Heart right ventricle (tissue), 16 donors: ENCODE measurements around the gene PPM1H. TPM values are rescaled to one million over a fixed set of nuclear protein-coding genes. Genes with fewer than 3 reads are reported as not detected.
A peak's percentile ranks its signal among the peaks of the same experiment; 100 is the strongest.

ENCODE experiments used
- ATAC-seq, 8 donors: fragments of 200-7000 bp; cut with Tn5 transposase; one replicate each; pipeline ENCODE4 v1.9.1; 2020; ENCODE audit warnings: mild to moderate bottlenecking in 8 of 8, moderate library complexity in 8 of 8, moderate number of reproducible peaks in 1 of 8
- DNase-seq, 2 donors: peaks; one replicate each; pipeline ENCODE4 v3.0.0-alpha.2; 2020
- H3K27ac ChIP-seq, 10 donors: fragments of 200-600 bp; sonication (generic) in 2 of 10; one replicate each; pipeline versions ENCODE4 v1.5.0 to v1.8.0; 2020 to 2022; ENCODE audit warnings: mild to moderate bottlenecking in 3 of 10
- H3K27me3 ChIP-seq, 7 donors: fragments of 200-600 bp; one replicate each; pipeline ENCODE4 v1.8.0; 2021 to 2022; ENCODE audit warnings: mild to moderate bottlenecking in 2 of 7
- H3K36me3 ChIP-seq, 9 donors: fragments of 200-600 bp; sonication (generic) in 1 of 9; one replicate each; pipeline versions ENCODE4 v1.5.0 to v1.8.0; 2020 to 2022; ENCODE audit warnings: mild to moderate bottlenecking in 2 of 9
- H3K4me1 ChIP-seq, 9 donors: fragments of 200-600 bp; sonication (generic) in 1 of 9; one replicate each; pipeline versions ENCODE4 v1.5.0 to v1.8.0; 2020 to 2022; ENCODE audit warnings: mild to moderate bottlenecking in 4 of 9
- H3K4me3 ChIP-seq, 10 donors: fragments of 200-600 bp; sonication (generic) in 2 of 10; one replicate each; pipeline versions ENCODE4 v1.5.0 to v1.8.0; 2020 to 2022; ENCODE audit warnings: mild to moderate bottlenecking in 7 of 10, moderate library complexity in 2 of 10
- H3K9me3 ChIP-seq, 11 donors: fragments of 200-600 bp in 10 of 11; sonication (generic) in 2 of 11; one replicate each; pipeline versions ENCODE4 v1.5.0 to v1.8.0; 2013 to 2022; ENCODE audit warnings: mild to moderate bottlenecking in 2 of 11, control low read depth in 1 of 11, moderate library complexity in 1 of 11
- WGBS, 2 donors: extraction: QIAGEN DNeasy Blood & Tissue Kit; methylation state at CpG; one replicate each; pipeline ENCODE4 v1.1.7; 2013; ENCODE audit warnings: inconsistent platforms in 1 of 2; 5-methylcytosine and 5-hydroxymethylcytosine counted together
- intact Hi-C, 10 donors: fragments of 100-400 bp; cut with DNase I; formaldehyde crosslinking; loops; one replicate each; pipeline versions ENCODE4 v1.11.1 to v1.14.2; 2022
- polyA plus RNA-seq, 2 donors: library from polyadenylated mRNA; stranded (reverse); fragments of 200-250 nt; gene quantifications; one replicate each; pipeline ENCODE4 v1.2.3, GENCODE V29; 2013
- total RNA-seq, 10 donors: library from RNA; stranded (reverse); fragmentation: NEBNext Ultra II Directional in 3 of 10; extraction: Animal tissue kit (Norgen Biotek cat#: 25700) in 3 of 10; gene quantifications; one replicate each; pipeline versions ENCODE4 v1.2.1 to v1.2.4, GENCODE V29; 2021 to 2023
- TF ChIP-seq, protein P1 (sequence below), 9 donors: fragments of 200-600 bp; sonication (generic) in 2 of 9; IDR thresholded peaks; one replicate each; pipeline versions ENCODE4 v1.5.0 to v1.8.0; 2021 to 2022; ENCODE audit warnings: antibody characterized with exemption in 9 of 9, mild to moderate bottlenecking in 5 of 9, moderate library complexity in 1 of 9
- donor health status: Arrhythmogenic right ventricular cardiomyopathy.
- donor health status: ischemic (EF 13 %, LVEDD 7.1; RV severe dilation, severe dysfunction).
- donor health status: healthy with polysubstance abuse.
- donor health status: DM: no; HTN: yes; CAD: no.
- donor health status: DM: no; HTN: no; CAD: no.
- donor health status: ischemic (EF 25% LVEDD 6.9; RV normal size, moderate dysfunction).
- donor health status: ischemic (EF 25% LVEDD 5.7; RV mildly dilated, moderate dysfunction).
- donor health status: healthy.
- donor health status: DM: yes; HTN: yes; CAD: no.
- donor health status: Ischemic cardiomyopathy.
- donor health status: ischemic (EF 35%, LVEDD 5.7; RV mildly dilated, moderate dysfunction).
- donor health status: nonischemic (EF 11% LVEDD 7.7; RV severe dilation, severe dysfunction).
- donor health status: DM: yes; HTN: yes; CAD: no.
- donor health status: PGD.
- donor health status: ischemic (EF 29% LVEDD 5.4; RV normal size, mild dysfunction).
- donor health status: nonischemic (EF 23%, LVEDD 6.1; RV moderate dilation, normal function).

Gene PPM1H
- total and polyA plus RNA-seq, 12 donors, result 0.62 to 7.1 (median 5.3) TPM

DNA sequence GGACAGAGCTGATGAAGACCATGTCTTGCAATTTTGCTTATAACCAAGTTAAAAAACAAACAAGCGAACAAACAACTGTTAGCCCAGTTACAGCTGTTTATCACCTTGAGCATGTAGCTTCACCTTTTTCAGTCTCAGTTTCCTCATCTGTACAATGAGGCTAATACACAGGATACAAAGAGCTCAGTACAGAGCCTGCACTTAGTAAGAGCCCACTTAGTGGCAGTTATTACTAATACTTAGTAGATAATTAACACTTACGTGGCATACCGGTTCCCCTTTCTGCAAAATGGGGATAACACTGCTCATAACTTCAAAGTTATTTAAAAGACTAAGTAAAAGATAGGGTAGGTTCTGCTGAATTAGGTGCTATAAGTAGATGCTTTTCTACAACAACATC is 240.3 kb downstream of the PPM1H start:
- Histone ChIP-seq H3K27me3 (no peaks in the 10 kb centered on the region), H3K9me3 (no peaks in the 10 kb centered on the region), H3K36me3 (peaks cover 0 to 21% (median 0%) of the 10 kb centered on the region in 9 donors), H3K27ac (no peak overlapping the region), H3K4me1 (peaks cover 0 to 42% (median 10%) of the 10 kb centered on the region in 9 donors), H3K4me3 (no peak overlapping the region)
- WGBS, 2 donors, result 97% methylated on average over 3 of the region's 3 CpGs
- TF ChIP-seq, protein P1, sequence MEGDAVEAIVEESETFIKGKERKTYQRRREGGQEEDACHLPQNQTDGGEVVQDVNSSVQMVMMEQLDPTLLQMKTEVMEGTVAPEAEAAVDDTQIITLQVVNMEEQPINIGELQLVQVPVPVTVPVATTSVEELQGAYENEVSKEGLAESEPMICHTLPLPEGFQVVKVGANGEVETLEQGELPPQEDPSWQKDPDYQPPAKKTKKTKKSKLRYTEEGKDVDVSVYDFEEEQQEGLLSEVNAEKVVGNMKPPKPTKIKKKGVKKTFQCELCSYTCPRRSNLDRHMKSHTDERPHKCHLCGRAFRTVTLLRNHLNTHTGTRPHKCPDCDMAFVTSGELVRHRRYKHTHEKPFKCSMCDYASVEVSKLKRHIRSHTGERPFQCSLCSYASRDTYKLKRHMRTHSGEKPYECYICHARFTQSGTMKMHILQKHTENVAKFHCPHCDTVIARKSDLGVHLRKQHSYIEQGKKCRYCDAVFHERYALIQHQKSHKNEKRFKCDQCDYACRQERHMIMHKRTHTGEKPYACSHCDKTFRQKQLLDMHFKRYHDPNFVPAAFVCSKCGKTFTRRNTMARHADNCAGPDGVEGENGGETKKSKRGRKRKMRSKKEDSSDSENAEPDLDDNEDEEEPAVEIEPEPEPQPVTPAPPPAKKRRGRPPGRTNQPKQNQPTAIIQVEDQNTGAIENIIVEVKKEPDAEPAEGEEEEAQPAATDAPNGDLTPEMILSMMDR (IDR thresholded peaks at IDR 0.05), result no peak
- ATAC-seq (no peak), DNase-seq (no peak)
- intact Hi-C loops, result loop anchor here in 1 of 10 donors (10.0 kb wide), 1 partner anchor 50 kb away; no protein-coding TSS in a partner anchor

- H3K4me3 ChIP-seq, result no peak overlapping the region
- WGBS, 2 donors, result 74 to 86% methylated on average over 3 of the region's 3 CpGs
- no peaks in the 10 kb centered on the region for H3K9me3 ChIP-seq
- peaks cover 0 to 26% (median 0%) of the 10 kb centered on the region in 9 donors for H3K36me3 ChIP-seq
- H3K27me3 ChIP-seq, result no peaks in the 10 kb centered on the region
- intact Hi-C loops, result loop anchor here in 1 of 10 donors (10.0 kb wide), 1 partner anchor 49 kb away; no protein-coding TSS in a partner anchor
- ATAC-seq (no peak), DNase-seq (no peak)
- peak overlapping the region in 4 of 10 donors; percentile 13 to 59 (median 30) for H3K27ac ChIP-seq
- TF ChIP-seq, protein P1 (IDR thresholded peaks at IDR 0.05), result no peak
- peaks cover 0 to 36% (median 10%) of the 10 kb centered on the region in 9 donors for H3K4me1 ChIP-seq
Observed at GRCh38 chr12:62694116-62694515, 240.8 kb downstream of the PPM1H start.

- TF ChIP-seq, protein P1 (IDR thresholded peaks at IDR 0.05), result no peak
- Histone ChIP-seq H3K4me3 (no peak overlapping the region), H3K9me3 (no peaks in the 10 kb centered on the region), H3K36me3 (peaks cover 0 to 32% (median 0%) of the 10 kb centered on the region in 9 donors), H3K27ac (peak overlapping the region in 6 of 10 donors; percentile 13 to 59 (median 41)), H3K4me1 (peaks cover 0 to 30% (median 10%) of the 10 kb centered on the region in 9 donors), H3K27me3 (no peaks in the 10 kb centered on the region)
- WGBS, 2 donors, result 74 to 75% methylated on average over 15 of the region's 15 CpGs
- intact Hi-C loops, result loop anchor here in 1 of 10 donors (10.0 kb wide), 1 partner anchor 49 kb away; no protein-coding TSS in a partner anchor
- DNase-seq (no peak), ATAC-seq (peak in 6 of 8 donors; percentile 22 to 64 (median 50))
Observed at GRCh38 chr12:62693376-62694050, 241.4 kb downstream of the PPM1H start.

DNA sequence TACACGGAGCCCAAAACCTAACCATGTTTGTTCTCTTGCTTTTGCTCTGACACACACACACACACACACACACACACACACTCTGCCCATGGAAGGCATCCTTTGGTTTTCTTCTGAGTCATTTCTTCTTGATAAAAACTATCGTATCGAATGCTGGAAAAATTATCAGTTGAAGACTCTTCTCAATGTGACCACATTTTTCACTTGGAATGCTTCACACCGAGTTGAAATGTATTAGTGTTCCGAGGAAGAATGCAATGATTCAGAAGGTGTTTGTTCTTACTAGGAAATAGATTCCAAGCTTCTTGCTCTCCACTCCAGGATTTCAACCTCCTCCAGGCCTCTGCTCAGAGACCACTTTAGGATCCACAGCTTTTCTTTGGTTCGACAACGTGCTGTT is 242.1 kb downstream of the PPM1H start:
- intact Hi-C loops, result loop anchor here in 1 of 10 donors (10.0 kb wide), 1 partner anchor 48 kb away; no protein-coding TSS in a partner anchor

More for the DNA sequence above, 242.1 kb downstream of the PPM1H start:
- peak overlapping the region in 6 of 10 donors; percentile 13 to 59 (median 41) for H3K27ac ChIP-seq
- H3K36me3 ChIP-seq, result peaks cover 0 to 38% (median 0%) of the 10 kb centered on the region in 9 donors
- no peaks in the 10 kb centered on the region for H3K27me3 ChIP-seq
- no peak for DNase-seq
- no peaks in the 10 kb centered on the region for H3K9me3 ChIP-seq
- TF ChIP-seq, protein P1 (IDR thresholded peaks at IDR 0.05), result no peak
- no peak overlapping the region for H3K4me3 ChIP-seq
- peak in 2 of 8 donors; percentile 21 to 32 for ATAC-seq
- peaks cover 0 to 24% (median 3%) of the 10 kb centered on the region in 9 donors for H3K4me1 ChIP-seq
- 79 to 82% methylated on average over 7 of the region's 7 CpGs for WGBS, 2 donors
